Mesenchymal stem cell (in vitro differentiated cells and primary cell): Measurements from ENCODE around the gene KCNIP2.

Experiments used
- DNase-seq: peaks from one replicate; pipeline ENCODE4 v3.0.0-alpha.2; 2013
- H2AFZ ChIP-seq: one replicate; pipeline ENCODE4 v1.6.1; 2013; ENCODE audit warnings: low read depth, mild to moderate bottlenecking, control low read depth, inconsistent platforms, low read length, moderate library complexity
- H2AK5ac ChIP-seq: 2 replicates; pipeline ENCODE4 v1.6.1; 2013; ENCODE audit warnings: low read length, moderate library complexity, mild to moderate bottlenecking, inconsistent platforms; ENCODE audit not compliant: severe bottlenecking
- H2BK120ac ChIP-seq: one replicate; pipeline ENCODE4 v1.6.1; 2013; ENCODE audit warnings: low read depth, mild to moderate bottlenecking, inconsistent platforms, low read length, moderate library complexity
- H2BK12ac ChIP-seq, 2 experiments: one replicate each; pipeline ENCODE4 v1.6.1; 2013; ENCODE audit warnings: inconsistent platforms in 2 of 2, low read length in 2 of 2, mild to moderate bottlenecking in 2 of 2, moderate library complexity in 2 of 2, control low read depth in 1 of 2
- H2BK15ac ChIP-seq: one replicate; pipeline ENCODE4 v1.6.1; 2013; ENCODE audit warnings: mild to moderate bottlenecking, low read depth, inconsistent platforms; ENCODE audit not compliant: poor library complexity, severe bottlenecking
- H2BK5ac ChIP-seq: 2 replicates; pipeline ENCODE4 v1.6.1; 2013; ENCODE audit warnings: low read depth, mild to moderate bottlenecking, low read length, control low read depth, inconsistent platforms; ENCODE audit not compliant: poor library complexity, severe bottlenecking
- H3K14ac ChIP-seq, 2 experiments: one replicate each; pipeline ENCODE4 v1.6.1; 2013; ENCODE audit warnings: inconsistent platforms in 2 of 2, low read length in 2 of 2, control low read depth in 1 of 2, mild to moderate bottlenecking in 1 of 2, moderate library complexity in 1 of 2
- H3K18ac ChIP-seq, 2 experiments: one replicate each; pipeline ENCODE4 v1.6.1; 2013; ENCODE audit warnings: inconsistent platforms in 2 of 2, low read length in 2 of 2, control low read depth in 1 of 2, low read depth in 1 of 2, mild to moderate bottlenecking in 1 of 2
- H3K23ac ChIP-seq, 2 experiments: one replicate each; pipeline ENCODE4 v1.6.1; 2013; ENCODE audit warnings: inconsistent platforms in 2 of 2, low read length in 2 of 2, mild to moderate bottlenecking in 2 of 2, moderate library complexity in 2 of 2, control low read depth in 1 of 2
- H3K27ac ChIP-seq: 2 replicates; pipeline ENCODE4 v1.5.1; 2013; ENCODE audit warnings: mild to moderate bottlenecking, moderate library complexity, low read length, control low read depth, inconsistent platforms; ENCODE audit not compliant: poor library complexity, severe bottlenecking
- H3K27me3 ChIP-seq, 2 experiments: 2 replicates each; pipeline versions ENCODE4 v1.6.1 to v1.7.0; 2013; ENCODE audit warnings: low read length in 2 of 2, mild to moderate bottlenecking in 2 of 2, moderate library complexity in 2 of 2, control low read depth in 1 of 2, inconsistent platforms in 1 of 2; ENCODE audit not compliant: control insufficient read depth in 1 of 2, insufficient read depth in 1 of 2
- H3K36me3 ChIP-seq, 2 experiments: 2 replicates each; pipeline versions ENCODE4 v1.6.1 to v1.7.0; 2013; ENCODE audit warnings: low read length in 2 of 2, control low read depth in 1 of 2, inconsistent platforms in 1 of 2, low read depth in 1 of 2, mild to moderate bottlenecking in 1 of 2; ENCODE audit not compliant: insufficient read depth in 2 of 2, control insufficient read depth in 1 of 2
- H3K4ac ChIP-seq, 2 experiments: one replicate each; pipeline ENCODE4 v1.6.1; 2013; ENCODE audit warnings: inconsistent platforms in 2 of 2, low read length in 2 of 2, mild to moderate bottlenecking in 2 of 2, moderate library complexity in 2 of 2, control low read depth in 1 of 2, low read depth in 1 of 2
- H3K4me1 ChIP-seq: 2 replicates; pipeline ENCODE4 v1.6.1; 2013; ENCODE audit warnings: low read depth, low read length, control low read depth; ENCODE audit not compliant: control insufficient read depth, insufficient read depth
- H3K4me2 ChIP-seq: 2 replicates; pipeline ENCODE4 v1.6.1; 2013; ENCODE audit warnings: low read length, mild to moderate bottlenecking, inconsistent platforms; ENCODE audit not compliant: poor library complexity, severe bottlenecking
- H3K4me3 ChIP-seq, 2 experiments: 2 replicates each; pipeline versions ENCODE4 v1.5.1 to v1.7.0; 2013; ENCODE audit warnings: low read length in 2 of 2, mild to moderate bottlenecking in 2 of 2, control low read depth in 1 of 2, low read depth in 1 of 2; ENCODE audit not compliant: insufficient read depth in 1 of 2
- H3K79me1 ChIP-seq: replicated peaks from 2 replicates; pipeline ENCODE4 v1.6.1; 2013; ENCODE audit warnings: mild to moderate bottlenecking, control low read depth, low read length, inconsistent platforms; ENCODE audit not compliant: poor library complexity, severe bottlenecking
- H3K9ac ChIP-seq: 2 replicates; pipeline ENCODE4 v1.7.0; 2013; ENCODE audit warnings: mild to moderate bottlenecking, low read length, moderate library complexity
- H3K9me3 ChIP-seq: 2 replicates; pipeline ENCODE4 v1.7.0; 2013; ENCODE audit warnings: mild to moderate bottlenecking, low read length; ENCODE audit not compliant: control insufficient read depth
- H4K8ac ChIP-seq: one replicate; pipeline ENCODE4 v1.6.1; 2013; ENCODE audit warnings: inconsistent platforms, mild to moderate bottlenecking, low read length, moderate library complexity
- H4K91ac ChIP-seq: one replicate; pipeline ENCODE4 v1.6.1; 2013; ENCODE audit warnings: mild to moderate bottlenecking, low read length, inconsistent platforms
- WGBS: methylation state at CpG from one replicate; pipeline ENCODE4 v1.1.7; 2013; ENCODE audit warnings: mixed read lengths; 5-methylcytosine and 5-hydroxymethylcytosine counted together

KCNIP2 gene

GRCh38 chr10:101826852-101827434 lies 16.7 kb downstream of the KCNIP2 start:
- no peak overlapping the region for H3K14ac ChIP-seq
- H4K8ac ChIP-seq, result no peak overlapping the region
- H2BK120ac ChIP-seq, result no peak overlapping the region
- no peaks in the 10 kb centered on the region for H3K9me3 ChIP-seq
- H3K36me3 ChIP-seq, result peaks cover 10 to 25% of the 10 kb centered on the region in 2 experiments
- no peak overlapping the region for H3K4me2 ChIP-seq
- peaks cover 4% of the 10 kb centered on the region for H3K79me1 ChIP-seq
- H3K27ac ChIP-seq, result no peak overlapping the region
- H4K91ac ChIP-seq, result no peak overlapping the region
- no peak overlapping the region for H3K23ac ChIP-seq
- H3K4me1 ChIP-seq, result peaks cover 17% of the 10 kb centered on the region
- no peak for DNase-seq
- H3K27me3 ChIP-seq, result no peaks in the 10 kb centered on the region
- no peak overlapping the region for H2BK5ac ChIP-seq
- 95% methylated on average over 3 of the region's 5 CpGs for WGBS
- no peak overlapping the region for H2AFZ ChIP-seq
- H2BK12ac ChIP-seq, result no peak overlapping the region
- no peak overlapping the region for H3K4me3 ChIP-seq
- no peak overlapping the region for H3K9ac ChIP-seq
- no peak overlapping the region for H2BK15ac ChIP-seq
- no peak overlapping the region for H2AK5ac ChIP-seq
- H3K18ac ChIP-seq, result no peak overlapping the region
- H3K4ac ChIP-seq, result no peak overlapping the region

GRCh38 chr10:101824736-101825135 lies 18.9 kb downstream of the KCNIP2 start:
- H3K14ac ChIP-seq, result no peak overlapping the region
- DNase-seq, result no peak
- H3K18ac ChIP-seq, result no peak overlapping the region
- 94% methylated on average over 2 of the region's 2 CpGs for WGBS
- H3K9ac ChIP-seq, result no peak overlapping the region
- no peak overlapping the region for H2BK5ac ChIP-seq
- H3K23ac ChIP-seq, result no peak overlapping the region
- no peak overlapping the region for H3K4me3 ChIP-seq
- H3K4me1 ChIP-seq, result peaks cover under 1% of the 10 kb centered on the region
- peaks cover 3% of the 10 kb centered on the region for H3K79me1 ChIP-seq
- no peak overlapping the region for H4K8ac ChIP-seq
- H3K4me2 ChIP-seq, result no peak overlapping the region
- H2BK12ac ChIP-seq, result no peak overlapping the region
- no peak overlapping the region for H3K27ac ChIP-seq
- no peaks in the 10 kb centered on the region for H3K9me3 ChIP-seq
- no peak overlapping the region for H2BK15ac ChIP-seq
- peaks cover 10 to 25% of the 10 kb centered on the region in 2 experiments for H3K36me3 ChIP-seq
- H3K4ac ChIP-seq, result no peak overlapping the region
- no peak overlapping the region for H2AK5ac ChIP-seq
- H2BK120ac ChIP-seq, result no peak overlapping the region
- no peak overlapping the region for H4K91ac ChIP-seq
- H3K27me3 ChIP-seq, result no peaks in the 10 kb centered on the region
- H2AFZ ChIP-seq, result no peak overlapping the region

- Histone ChIP-seq H3K4me1 (peaks cover 9% of the 10 kb centered on the region), H4K91ac (no peak overlapping the region), H2BK5ac (no peak overlapping the region), H3K4ac (peak overlapping the region; percentile 2 to 47), H2BK15ac (peak overlapping the region; percentile 84), H3K4me3 (peak overlapping the region in 1 of 2 experiments; percentile 96), H3K4me2 (peak overlapping the region; percentile 36), H4K8ac (no peak overlapping the region), H3K27ac (peak overlapping the region; percentile 61), H3K27me3 (no peaks in the 10 kb centered on the region), H3K23ac (no peak overlapping the region), H3K14ac (no peak overlapping the region), H2BK120ac (no peak overlapping the region), H3K18ac (peak overlapping the region; percentile 3 to 61), H3K9ac (peak overlapping the region; percentile 100), H3K36me3 (no peaks in the 10 kb centered on the region), H2AFZ (peak overlapping the region; percentile 84), H2AK5ac (no peak overlapping the region), H2BK12ac (peak overlapping the region in 1 of 2 experiments; percentile 54), H3K9me3 (no peaks in the 10 kb centered on the region), H3K79me1 (peaks cover 9% of the 10 kb centered on the region)
- WGBS, result 20% methylated on average over 14 of the region's 14 CpGs
- peak; percentile 13 for DNase-seq
Observed at GRCh38 chr10:101818872-101819633, 24.5 kb downstream of the KCNIP2 start.

DNA sequence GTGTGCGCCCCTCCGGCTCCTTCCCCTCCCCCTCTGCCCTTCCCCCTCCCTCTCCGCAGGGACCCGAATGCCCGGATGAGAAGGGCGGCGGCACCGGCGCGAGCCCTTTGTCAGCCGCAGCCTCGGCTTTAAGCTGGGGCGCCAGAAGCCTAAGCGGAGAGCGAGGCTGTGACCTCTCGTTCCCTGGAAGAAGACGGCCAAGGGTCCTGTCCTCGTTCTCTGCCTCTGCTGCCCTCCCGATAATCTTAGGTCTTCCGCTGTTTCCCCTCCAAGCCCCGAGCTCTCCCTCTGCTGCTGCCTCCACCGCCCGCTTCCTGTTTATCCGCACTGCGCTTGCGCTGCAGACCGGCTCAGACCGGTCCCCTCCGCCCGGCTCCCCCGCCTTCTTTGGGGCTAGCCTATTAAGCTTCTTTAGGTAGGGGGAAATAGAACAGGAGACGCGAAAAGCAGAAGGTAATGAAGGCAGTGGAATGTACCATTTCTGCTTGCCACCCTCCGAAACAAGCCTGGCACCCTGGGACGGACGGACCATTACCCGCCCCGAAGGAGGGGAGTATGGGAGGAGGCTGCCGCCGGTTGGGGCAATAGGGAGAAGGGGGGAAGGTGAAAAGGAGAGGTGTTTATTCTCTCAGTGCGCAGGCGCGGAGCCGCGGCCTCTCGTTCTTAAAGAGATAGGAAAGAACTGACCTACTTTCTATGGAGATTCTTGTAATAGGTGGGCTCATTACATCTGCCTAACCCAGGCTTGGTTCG lies 25.3 kb downstream of the KCNIP2 start, which contains the start of gene OGA:
Gene OGA, minus strand, starts transcription at position 326 of the 753 bp plus-strand sequence. CDS start 422 bp downstream, outside the sequence.
- Histone ChIP-seq H2BK5ac (peak within 1 kb of the TSS; percentile 57), H3K4ac (peak within 1 kb of the TSS; percentile 96 to 99), H4K8ac (peak within 1 kb of the TSS; percentile 45), H4K91ac (peak within 1 kb of the TSS; percentile 89), H3K27me3 (no peaks in the 10 kb centered on the region), H2BK15ac (peak within 1 kb of the TSS; percentile 62), H3K9ac (peak within 1 kb of the TSS; percentile 100), H3K36me3 (peaks cover 0 to under 1% of the 10 kb centered on the region in 2 experiments), H3K23ac (peak within 1 kb of the TSS; percentile 1 to 46), H3K14ac (peak within 1 kb of the TSS; percentile 51 to 99), H3K27ac (peak within 1 kb of the TSS; percentile 95), H2AFZ (peak within 1 kb of the TSS; percentile 90), H3K4me2 (peak within 1 kb of the TSS; percentile 84), H3K4me1 (peaks cover 11% of the 10 kb centered on the region), H2BK120ac (peak within 1 kb of the TSS; percentile 97), H3K4me3 (peak within 1 kb of the TSS; percentile 93 to 96), H3K79me1 (peaks cover 9% of the 10 kb centered on the region), H2AK5ac (peak within 1 kb of the TSS; percentile 31), H2BK12ac (peak within 1 kb of the TSS in 1 of 2 experiments; percentile 54), H3K9me3 (no peaks in the 10 kb centered on the region), H3K18ac (peak within 1 kb of the TSS; percentile 94 to 95)
- peak; percentile 100 for DNase-seq
- WGBS, result under 1% methylated on average over 43 of the region's 47 CpGs
